NB4 (cell line): ENCODE measurements around the gene UGT1A3.

Experiments
- CTCF ChIP-seq: IDR thresholded peaks from one replicate; pipeline ENCODE4 v1.5.1; 2012; ENCODE audit warnings: low read depth, low read length
- MAX ChIP-seq: IDR thresholded peaks from 2 replicates; pipeline ENCODE4 v1.6.1; 2011; ENCODE audit warnings: low read depth, low read length
- MYC ChIP-seq: IDR thresholded peaks from 2 replicates; pipeline ENCODE4 v1.6.1; 2011; ENCODE audit warnings: low read depth, low read length
- POLR2A ChIP-seq: IDR thresholded peaks from 2 replicates; pipeline ENCODE4 v1.6.1; 2011; ENCODE audit warnings: mild to moderate bottlenecking; ENCODE audit not compliant: insufficient read length; ENCODE audit errors: extremely low read depth

- TF ChIP-seq CTCF (no peak), POLR2A (no peak), MAX (no peak), MYC (no peak)
These were observed 69.7 kb downstream of the UGT1A3 start for GRCh38 chr2:233798335-233799086.
